CD8-positive, alpha-beta memory T cell (primary cell): Measurements from ENCODE around the gene PLA2G10. TPM values are rescaled to one million over a fixed set of nuclear protein-coding genes. Genes with fewer than 3 reads are reported as not detected.
"Not testable (repeated sequence)": the region's sequence is repeated elsewhere in the genome, so short reads cannot be mapped to it uniquely, and the experiment has no call there.

Source experiments
- CTCF ChIA-PET: fragments of 350-600 bp; sonication (Branson Sonifier 250); formaldehyde crosslinking; loops from one replicate; lab custom pipeline; 2021; ENCODE audit warnings: antibody characterized with exemption; lab: Charles Lee
- POLR2A ChIA-PET: fragments of 350-600 bp; sonication (Branson Sonifier 250); formaldehyde crosslinking; loops from one replicate; lab custom pipeline; 2021; ENCODE audit warnings: antibody characterized with exemption; lab: Charles Lee
- DNase-seq, 5 donors: peaks; one replicate each; pipeline versions ENCODE4 v3.0.0 to v3.0.0-alpha.2; 2020 to 2022; ENCODE audit warnings: mixed read lengths in 1 of 5
- H3K27ac ChIP-seq: one replicate; pipeline ENCODE4 v1.7.0; 2013; ENCODE audit warnings: low read depth, mild to moderate bottlenecking, low read length, moderate library complexity
- H3K27me3 ChIP-seq: 2 replicates; pipeline ENCODE4 v1.7.0; 2013; ENCODE audit warnings: low read length, mild to moderate bottlenecking; ENCODE audit not compliant: insufficient read depth, poor library complexity, severe bottlenecking
- H3K36me3 ChIP-seq: 2 replicates; pipeline ENCODE4 v1.7.0; 2013; ENCODE audit warnings: mild to moderate bottlenecking, low read length, moderate library complexity; ENCODE audit not compliant: insufficient read depth
- H3K4me1 ChIP-seq: 2 replicates; pipeline ENCODE4 v1.7.0; 2013; ENCODE audit warnings: mild to moderate bottlenecking, low read length, moderate library complexity; ENCODE audit not compliant: insufficient read depth
- H3K4me3 ChIP-seq: 2 replicates; pipeline ENCODE4 v1.7.0; 2013; ENCODE audit warnings: mild to moderate bottlenecking, low read length
- H3K9me3 ChIP-seq: 2 replicates; pipeline ENCODE4 v1.7.0; 2013; ENCODE audit warnings: mild to moderate bottlenecking, low read length
- H3K27ac Mint-ChIP-seq, 8 donors: one replicate each; pipeline ENCODE4 v1.8.0; 2020 to 2021; ENCODE audit warnings: mixed read lengths in 8 of 8, mild to moderate bottlenecking in 6 of 8, inconsistent platforms in 3 of 8, moderate library complexity in 3 of 8
- H3K27me3 Mint-ChIP-seq, 2 donors: one replicate each; pipeline ENCODE4 v1.8.0; 2020 to 2021; ENCODE audit warnings: mixed read lengths in 2 of 2, mild to moderate bottlenecking in 1 of 2, moderate library complexity in 1 of 2
- H3K36me3 Mint-ChIP-seq, 3 donors: one replicate each; pipeline ENCODE4 v1.8.0; 2020 to 2021; ENCODE audit warnings: mixed read lengths in 3 of 3, inconsistent platforms in 1 of 3, mild to moderate bottlenecking in 1 of 3
- H3K4me1 Mint-ChIP-seq, 3 donors: one replicate each; pipeline ENCODE4 v1.8.0; 2020 to 2021; ENCODE audit warnings: mixed read lengths in 3 of 3, inconsistent platforms in 1 of 3, mild to moderate bottlenecking in 1 of 3
- H3K4me3 Mint-ChIP-seq, 7 donors: one replicate each; pipeline ENCODE4 v1.8.0; 2020 to 2021; ENCODE audit warnings: mixed read lengths in 7 of 7, mild to moderate bottlenecking in 6 of 7, moderate library complexity in 4 of 7, inconsistent platforms in 2 of 7
- H3K9me3 Mint-ChIP-seq, 5 donors: one replicate each; pipeline ENCODE4 v1.8.0; 2020 to 2022; ENCODE audit warnings: mixed read lengths in 5 of 5, mild to moderate bottlenecking in 3 of 5, moderate library complexity in 2 of 5, inconsistent platforms in 1 of 5
- polyA plus RNA-seq: library from polyadenylated mRNA; unstranded; fragments of 300-500 nt; fragmentation: Illumina TruSeq; gene quantifications from one replicate; pipeline ENCODE4 v1.2.3, GENCODE V29; 2021
- total RNA-seq, 2 experiments: library from RNA; stranded (reverse); gene quantifications; one replicate each; pipeline ENCODE4 v1.2.3, GENCODE V29; 2021

PLA2G10 gene
- total and polyA plus RNA-seq, 3 experiments from 2014 or later, result not detected

- H3K36me3 Mint-ChIP-seq, result peaks cover 0 to 71% (median 4%) of the 10 kb centered on the region in 3 donors
- POLR2A ChIA-PET, result no interaction called here
These were observed 52.9 kb downstream of the PLA2G10 start for GRCh38 chr16:14641206-14641605.

GRCh38 chr16:14640538-14640937, 53.6 kb downstream of the PLA2G10 start:
- Histone ChIP-seq H3K4me3 (no peak overlapping the region), H3K27ac (no peak overlapping the region), H3K9me3 (no peaks in the 10 kb centered on the region), H3K4me1 (peaks cover 3% of the 10 kb centered on the region), H3K27me3 (no peaks in the 10 kb centered on the region), H3K36me3 (peaks cover 12% of the 10 kb centered on the region)
- POLR2A ChIA-PET, result no interaction called here
- Mint-ChIP-seq H3K27me3 (no peaks in the 10 kb centered on the region), H3K36me3 (peaks cover 0 to 71% (median 4%) of the 10 kb centered on the region in 3 donors), H3K9me3 (no peaks in the 10 kb centered on the region), H3K27ac (peak overlapping the region in 5 of 8 donors; percentile 29 to 79 (median 40)), H3K4me1 (peaks cover 35 to 60% (median 53%) of the 10 kb centered on the region in 3 donors), H3K4me3 (no peak overlapping the region)
- CTCF ChIA-PET, result no interaction called here
- no peak for DNase-seq

More at GRCh38 chr16:14641206-14641605, 52.9 kb downstream of the PLA2G10 start:
- Histone ChIP-seq H3K9me3 (no peaks in the 10 kb centered on the region), H3K4me1 (no peaks in the 10 kb centered on the region), H3K27me3 (no peaks in the 10 kb centered on the region), H3K36me3 (peaks cover 14% of the 10 kb centered on the region), H3K4me3 (no peak overlapping the region), H3K27ac (no peak overlapping the region)
- Mint-ChIP-seq H3K27ac (peak overlapping the region in 2 of 8 donors; percentile 45 to 56), H3K27me3 (no peaks in the 10 kb centered on the region), H3K4me3 (no peak overlapping the region), H3K4me1 (peaks cover 31 to 54% (median 48%) of the 10 kb centered on the region in 3 donors), H3K9me3 (no peaks in the 10 kb centered on the region)
- CTCF ChIA-PET, result no interaction called here
- DNase-seq, result no peak

GRCh38 chr16:14636951-14637240, 57.2 kb downstream of the PLA2G10 start:
- peak overlapping the region in 4 of 8 donors; percentile 1 to 95 (median 16) for H3K27ac Mint-ChIP-seq
- H3K27me3 Mint-ChIP-seq, H3K9me3 Mint-ChIP-seq, DNase-seq, H3K27ac ChIP-seq, CTCF ChIA-PET, POLR2A ChIA-PET, H3K9me3 ChIP-seq, H3K27me3 ChIP-seq, H3K4me3 ChIP-seq, H3K36me3 ChIP-seq, H3K4me3 Mint-ChIP-seq: not testable (repeated sequence)
- peaks cover 23% of the 10 kb centered on the region for H3K4me1 ChIP-seq
- H3K36me3 Mint-ChIP-seq, result peaks cover 0 to 53% (median 2%) of the 10 kb centered on the region in 3 donors
- H3K4me1 Mint-ChIP-seq, result peaks cover 53 to 81% (median 70%) of the 10 kb centered on the region in 3 donors

- H3K27me3 Mint-ChIP-seq, H3K36me3 ChIP-seq, H3K27me3 ChIP-seq, H3K9me3 Mint-ChIP-seq, CTCF ChIA-PET, H3K4me3 ChIP-seq, POLR2A ChIA-PET, H3K9me3 ChIP-seq, H3K27ac ChIP-seq, DNase-seq: not testable (repeated sequence)
- H3K4me1 ChIP-seq, result peaks cover 29% of the 10 kb centered on the region
- H3K4me3 Mint-ChIP-seq, result peak overlapping the region in 4 of 7 donors; percentile 9 to 95 (median 54)
- H3K36me3 Mint-ChIP-seq, result peaks cover 0 to 52% (median 2%) of the 10 kb centered on the region in 3 donors
- H3K27ac Mint-ChIP-seq, result peak overlapping the region; percentile 2 to 95 (median 57)
- H3K4me1 Mint-ChIP-seq, result peaks cover 51 to 84% (median 74%) of the 10 kb centered on the region in 3 donors
These were observed 57.7 kb downstream of the PLA2G10 start for GRCh38 chr16:14636179-14636950.

GRCh38 chr16:14635395-14636165, 58.5 kb downstream of the PLA2G10 start:
- peak overlapping the region; percentile 29 to 100 (median 82) for H3K27ac Mint-ChIP-seq
- peaks cover 48 to 81% (median 70%) of the 10 kb centered on the region in 3 donors for H3K4me1 Mint-ChIP-seq
- ChIA-PET CTCF (no interaction called here), POLR2A (no interaction called here)
- H3K9me3 Mint-ChIP-seq, result no peaks in the 10 kb centered on the region
- H3K9me3 ChIP-seq, result no peaks in the 10 kb centered on the region
- H3K27me3 Mint-ChIP-seq, result peaks cover 0 to 2% of the 10 kb centered on the region in 2 donors
- no peaks in the 10 kb centered on the region for H3K27me3 ChIP-seq
- no peak for DNase-seq
- H3K36me3 Mint-ChIP-seq, result peaks cover 0 to 46% (median 2%) of the 10 kb centered on the region in 3 donors
- peaks cover 32% of the 10 kb centered on the region for H3K4me1 ChIP-seq
- H3K27ac ChIP-seq, result no peak overlapping the region
- H3K4me3 Mint-ChIP-seq, result peak overlapping the region in 5 of 7 donors; percentile 95 to 100 (median 100)
- no peak overlapping the region for H3K4me3 ChIP-seq
- H3K36me3 ChIP-seq, result no peaks in the 10 kb centered on the region

GRCh38 chr16:14634389-14634725, 59.8 kb downstream of the PLA2G10 start:
- Histone ChIP-seq H3K27ac (no peak overlapping the region), H3K36me3 (no peaks in the 10 kb centered on the region), H3K27me3 (no peaks in the 10 kb centered on the region), H3K4me1 (peaks cover 38% of the 10 kb centered on the region), H3K4me3 (peak overlapping the region; percentile 87), H3K9me3 (no peaks in the 10 kb centered on the region)
- CTCF ChIA-PET, result interaction anchor here (0.6 kb wide), 1 partner anchor 332 kb away, joined by 4 read pairs; no protein-coding TSS in a partner anchor
- Mint-ChIP-seq H3K36me3 (peaks cover 0 to 36% (median 0%) of the 10 kb centered on the region in 3 donors), H3K4me1 (peaks cover 46 to 76% (median 66%) of the 10 kb centered on the region in 3 donors), H3K27me3 (peaks cover 0 to 2% of the 10 kb centered on the region in 2 donors), H3K9me3 (peaks cover 0 to 4% (median 0%) of the 10 kb centered on the region in 5 donors), H3K4me3 (peak overlapping the region; percentile 95 to 100 (median 100)), H3K27ac (peak overlapping the region; percentile 95 to 100 (median 99))
- no peak for DNase-seq
- POLR2A ChIA-PET, result no interaction called here

- CTCF ChIA-PET, result no interaction called here
These were observed 61.2 kb downstream of the PLA2G10 start, which contains the start of gene BFAR for GRCh38 chr16:14632693-14633569. Gene BFAR (plus strand): TSS chr16:14632951. CDS start chr16:14644347, 11,396 bp downstream.

More at GRCh38 chr16:14632693-14633569, 61.2 kb downstream of the PLA2G10 start, which contains the start of gene BFAR:
- Histone ChIP-seq H3K9me3 (no peaks in the 10 kb centered on the region), H3K36me3 (no peaks in the 10 kb centered on the region), H3K4me3 (peak within 1 kb of the TSS; percentile 87), H3K4me1 (peaks cover 52% of the 10 kb centered on the region), H3K27me3 (no peaks in the 10 kb centered on the region), H3K27ac (peak within 1 kb of the TSS; percentile 89)
- H3K9me3 Mint-ChIP-seq, result peaks cover 0 to 4% (median 0%) of the 10 kb centered on the region in 5 donors
- peak within 1 kb of the TSS; percentile 95 to 100 (median 99) for H3K27ac Mint-ChIP-seq
- peaks cover 57 to 86% (median 81%) of the 10 kb centered on the region in 3 donors for H3K4me1 Mint-ChIP-seq
- DNase-seq, result peak; percentile 99 to 100 (median 99)
- H3K27me3 Mint-ChIP-seq, result peaks cover 0 to 2% of the 10 kb centered on the region in 2 donors
- H3K4me3 Mint-ChIP-seq, result peak within 1 kb of the TSS; percentile 95 to 100 (median 100)
- POLR2A ChIA-PET, result no interaction called here
- peaks cover 0 to 36% (median 0%) of the 10 kb centered on the region in 3 donors for H3K36me3 Mint-ChIP-seq
